Activated naive CD8-positive, alpha-beta T cell treated with anti-CD3 and anti-CD28 coated beads, Interleukin-2, amount 10 ng/mL, durations not matched to agents 7 days and 5 days (primary cell): ENCODE data around the gene LCN10. TPM values are rescaled to one million over a fixed set of nuclear protein-coding genes. Genes with fewer than 3 reads are reported as not detected.
"Not testable (repeated sequence)": the region's sequence is repeated elsewhere in the genome, so short reads cannot be mapped to it uniquely, and the experiment has no call there.

ENCODE experiments used
- ATAC-seq: fragments of 150-1000 bp; cut with Tn5 transposase; one replicate; pipeline ENCODE4 v1.10.0; 2021; ENCODE audit warnings: low read depth, moderate library complexity
- POLR2A ChIA-PET: fragments of 350-600 bp; sonication (Branson Sonifier 250); formaldehyde crosslinking; loops from one replicate; lab custom pipeline; 2021; ENCODE audit warnings: antibody characterized with exemption; lab: Charles Lee
- DNase-seq: peaks from one replicate; pipeline ENCODE4 v3.0.0; 2021
- H3K27ac Mint-ChIP-seq: one replicate; pipeline ENCODE4 v1.8.0; 2022; ENCODE audit warnings: mild to moderate bottlenecking, mixed read lengths
- H3K27me3 Mint-ChIP-seq: one replicate; pipeline ENCODE4 v1.8.0; 2022; ENCODE audit warnings: mild to moderate bottlenecking, moderate library complexity, mixed read lengths
- H3K36me3 Mint-ChIP-seq: one replicate; pipeline ENCODE4 v1.8.0; 2021; ENCODE audit warnings: mild to moderate bottlenecking, mixed read lengths
- H3K4me1 Mint-ChIP-seq: one replicate; pipeline ENCODE4 v1.8.0; 2021; ENCODE audit warnings: mixed read lengths
- H3K4me3 Mint-ChIP-seq: one replicate; pipeline ENCODE4 v1.8.0; 2022; ENCODE audit warnings: mild to moderate bottlenecking, moderate library complexity, mixed read lengths
- H3K9me3 Mint-ChIP-seq: one replicate; pipeline ENCODE4 v1.8.0; 2021; ENCODE audit warnings: mixed read lengths
- total RNA-seq, 2 experiments: library from RNA; stranded (reverse); gene quantifications; one replicate each; pipeline ENCODE4 v1.2.3, GENCODE V29; 2021

The LCN10 gene
- total RNA-seq, 2 experiments from 2014 or later = 1.00 to 1.0 TPM

DNA sequence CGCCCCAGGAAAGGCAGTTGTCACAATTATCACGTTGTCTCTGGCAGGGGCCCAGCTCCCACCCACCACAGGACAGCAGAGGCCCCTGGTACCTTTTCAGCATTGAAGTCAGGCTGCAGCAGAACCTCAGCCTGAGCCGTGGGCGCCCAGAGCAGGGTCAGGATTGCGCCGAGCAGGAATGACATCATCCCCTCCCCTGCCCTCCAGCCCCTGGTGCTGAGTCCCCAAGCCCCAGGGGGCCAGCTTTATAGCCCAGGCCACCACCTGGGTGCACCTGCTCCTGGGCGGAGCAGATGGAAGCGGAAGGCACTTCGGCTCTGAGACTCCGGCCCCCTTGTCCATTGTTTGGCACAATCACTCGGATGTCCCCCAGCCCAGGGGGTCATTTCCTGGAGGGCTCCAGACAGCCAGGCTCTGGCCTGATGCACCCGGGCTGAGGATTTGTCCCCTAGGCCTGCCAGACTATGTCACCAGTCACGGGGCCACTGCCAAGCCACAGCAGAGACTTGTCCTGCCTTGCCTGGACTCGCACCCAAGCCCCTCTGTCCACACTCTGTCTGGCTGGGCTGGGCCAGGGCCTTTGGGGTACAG lies 21.7 kb upstream of the LCN10 start, which contains the start of gene LCN15:
Gene LCN15 (minus strand): TSS at position 218 of the 591 bp plus-strand sequence. CDS start 30 bp downstream, at position 188.
- ATAC-seq (no peak), DNase-seq (peak; percentile 31)
- Mint-ChIP-seq H3K27ac (no peak within 1 kb of the TSS), H3K27me3 (peaks cover 8% of the 10 kb centered on the region), H3K4me3 (no peak within 1 kb of the TSS), H3K36me3 (no peaks in the 10 kb centered on the region), H3K9me3 (no peaks in the 10 kb centered on the region), H3K4me1 (peaks cover 4% of the 10 kb centered on the region)
- POLR2A ChIA-PET = no interaction called here

DNA sequence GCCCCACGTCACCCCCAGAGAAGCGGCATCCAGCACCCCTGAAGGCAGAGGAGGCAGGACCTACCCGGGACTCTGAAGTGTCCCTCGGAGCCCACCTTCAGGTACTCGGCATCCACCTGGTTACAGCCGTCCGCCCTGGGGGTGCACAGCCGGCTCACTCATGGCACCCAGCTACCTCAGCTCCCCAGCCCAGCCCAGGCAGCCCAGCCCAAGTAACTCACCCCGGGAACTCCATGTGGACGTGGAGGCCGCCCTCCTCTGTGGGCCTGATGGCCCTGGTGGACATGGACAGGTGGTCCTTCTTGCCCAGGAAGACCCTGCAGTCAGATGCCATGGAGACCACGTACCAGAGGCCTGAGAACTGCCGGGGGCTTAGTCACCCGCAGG lies 20.9 kb upstream of the LCN10 start:
- H3K36me3 Mint-ChIP-seq = no peaks in the 10 kb centered on the region
- POLR2A ChIA-PET = no interaction called here
- H3K9me3 Mint-ChIP-seq = no peaks in the 10 kb centered on the region
- ATAC-seq = no peak
- H3K27me3 Mint-ChIP-seq = peaks cover 8% of the 10 kb centered on the region
- no peak overlapping the region for H3K4me3 Mint-ChIP-seq
- DNase-seq = peak; percentile 25
- H3K4me1 Mint-ChIP-seq = peaks cover 4% of the 10 kb centered on the region
- no peak overlapping the region for H3K27ac Mint-ChIP-seq

DNA sequence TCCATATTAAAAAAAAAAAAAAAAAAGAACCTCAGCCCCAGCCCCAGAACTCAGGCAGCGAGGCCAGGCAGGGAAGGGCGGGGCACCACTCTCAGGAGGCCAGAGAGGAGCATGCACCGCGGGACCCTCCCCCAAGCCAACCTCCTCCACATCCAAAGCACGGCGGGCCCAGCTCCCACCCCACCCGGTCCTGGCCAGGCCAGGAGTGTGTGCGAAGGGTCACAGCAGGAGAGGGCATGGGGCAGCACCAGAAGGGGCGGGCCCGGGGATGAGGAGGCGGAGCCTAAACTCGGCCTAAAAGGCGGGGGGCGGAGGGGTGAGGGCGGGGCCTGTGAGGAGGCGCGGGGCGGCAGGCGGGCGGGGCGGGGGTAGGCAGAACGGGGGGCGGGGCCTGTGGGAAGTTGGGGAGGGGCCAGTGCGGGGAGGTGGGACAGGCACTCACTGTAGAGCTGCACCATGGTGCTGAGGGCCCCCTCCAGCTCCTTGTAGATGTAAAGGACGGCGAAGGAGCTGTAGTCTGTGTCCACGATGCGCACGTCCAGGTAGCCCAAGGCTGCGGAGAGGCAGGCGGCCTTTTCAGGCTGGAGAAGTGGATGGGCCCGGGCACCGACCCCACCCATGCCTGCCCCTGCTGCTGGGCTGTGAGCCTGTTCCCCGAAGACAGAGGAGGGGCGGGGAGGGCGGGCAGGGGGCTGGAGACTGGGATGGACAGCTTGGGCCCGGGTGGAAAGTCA lies 20.3 kb upstream of the LCN10 start:
- Mint-ChIP-seq H3K36me3 (no peaks in the 10 kb centered on the region), H3K27ac (no peak overlapping the region), H3K4me1 (peaks cover 4% of the 10 kb centered on the region), H3K27me3 (peaks cover 8% of the 10 kb centered on the region), H3K4me3 (no peak overlapping the region), H3K9me3 (no peaks in the 10 kb centered on the region)
- peak; percentile 9 for ATAC-seq
- POLR2A ChIA-PET = no interaction called here
- DNase-seq = peak; percentile 37

DNA sequence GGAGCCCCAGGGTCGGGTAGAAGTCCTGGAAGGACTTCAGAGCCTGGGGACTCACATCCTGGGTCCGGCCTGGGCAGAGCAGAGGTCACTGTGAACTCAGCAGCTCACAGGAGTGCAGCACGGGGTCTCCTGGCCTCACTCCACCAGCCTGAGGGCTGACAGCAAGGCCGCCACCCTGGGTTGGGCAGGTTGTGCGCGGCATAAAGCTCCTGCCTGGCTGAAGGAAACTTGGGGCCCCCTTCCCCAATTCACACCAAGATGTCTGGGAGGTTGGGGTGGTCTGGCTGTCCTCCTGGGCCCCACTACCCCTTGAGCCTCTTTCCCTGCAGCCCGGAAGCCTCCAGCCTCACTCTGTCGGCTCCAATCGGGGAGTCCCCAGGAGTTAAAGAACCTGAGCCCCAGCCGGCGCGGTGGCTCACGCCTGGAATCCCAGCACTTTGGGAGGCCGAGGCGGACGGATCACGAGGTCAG lies 19.5 kb upstream of the LCN10 start:
- H3K9me3 Mint-ChIP-seq = no peaks in the 10 kb centered on the region
- peaks cover 4% of the 10 kb centered on the region for H3K4me1 Mint-ChIP-seq
- no peaks in the 10 kb centered on the region for H3K36me3 Mint-ChIP-seq
- DNase-seq (no peak), ATAC-seq (no peak)
- H3K27ac Mint-ChIP-seq = no peak overlapping the region
- POLR2A ChIA-PET = no interaction called here
- H3K27me3 Mint-ChIP-seq = peaks cover 6% of the 10 kb centered on the region
- no peak overlapping the region for H3K4me3 Mint-ChIP-seq

DNA sequence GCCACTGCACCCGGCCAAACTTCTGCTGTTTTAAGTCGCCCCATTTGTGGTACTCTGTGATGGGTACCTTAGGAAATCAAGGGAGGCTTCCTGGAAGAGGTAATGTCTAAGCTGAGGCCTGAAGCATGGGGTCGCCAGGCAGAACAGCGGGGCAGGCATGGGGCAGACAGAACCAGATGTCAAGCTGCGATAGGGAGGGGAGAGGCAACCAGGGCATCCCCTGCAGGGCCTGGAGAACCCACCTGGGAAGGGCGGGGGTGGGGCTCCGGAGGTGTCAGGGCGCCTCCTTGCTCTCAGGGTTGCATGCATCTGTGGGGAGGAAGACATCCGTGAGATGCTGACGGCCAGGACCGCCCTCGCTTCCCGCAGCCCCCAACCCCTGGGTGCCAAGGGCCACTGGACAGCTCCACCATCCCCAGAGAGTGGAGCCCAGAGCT lies 18.8 kb upstream of the LCN10 start:
- Mint-ChIP-seq H3K9me3 (no peaks in the 10 kb centered on the region), H3K27me3 (no peaks in the 10 kb centered on the region)
- POLR2A ChIA-PET = no interaction called here

DNA sequence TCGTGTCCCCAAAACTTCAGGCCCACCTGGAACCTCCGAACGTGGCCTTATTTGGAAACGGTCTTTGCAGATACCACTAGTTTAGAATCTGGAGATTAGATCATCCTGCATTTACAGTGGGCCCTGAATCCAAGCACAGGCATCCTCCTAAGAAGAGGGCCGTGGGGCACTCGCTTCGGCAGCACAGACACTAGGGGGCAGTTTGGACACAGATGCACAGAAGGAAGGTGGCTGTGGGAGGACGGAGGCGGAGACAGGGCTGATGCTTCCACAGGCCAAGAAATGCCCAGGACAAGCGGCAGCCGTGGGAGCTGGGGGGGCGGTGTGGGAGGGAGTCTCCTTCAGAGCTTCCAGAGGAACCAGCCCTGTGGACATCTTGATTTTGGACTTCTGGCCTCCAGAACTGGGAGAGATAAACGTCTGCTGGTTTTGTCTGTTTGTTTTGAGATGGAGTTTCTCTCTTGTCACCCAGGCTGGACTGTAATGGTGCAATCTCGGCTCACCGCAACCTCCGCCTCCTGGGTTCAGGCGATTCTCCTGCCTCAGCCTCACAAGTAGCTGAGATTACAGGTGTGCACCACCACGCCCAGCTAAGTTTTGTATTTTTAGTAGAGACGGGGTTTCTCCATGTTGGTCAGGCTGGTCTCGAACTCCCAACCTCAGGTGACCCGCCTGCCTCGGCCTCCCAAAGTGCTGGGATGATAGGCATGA lies 18.2 kb upstream of the LCN10 start:
- H3K27ac Mint-ChIP-seq, H3K36me3 Mint-ChIP-seq, POLR2A ChIA-PET, H3K4me1 Mint-ChIP-seq, H3K27me3 Mint-ChIP-seq, H3K9me3 Mint-ChIP-seq, H3K4me3 Mint-ChIP-seq: not testable (repeated sequence)
- ATAC-seq (peak; percentile 41), DNase-seq (peak; percentile 33)

More for the DNA sequence above, 18.8 kb upstream of the LCN10 start:
- ATAC-seq = no peak
- Mint-ChIP-seq H3K36me3 (no peaks in the 10 kb centered on the region), H3K27ac (no peak overlapping the region), H3K4me3 (no peak overlapping the region), H3K4me1 (no peaks in the 10 kb centered on the region)
- no peak for DNase-seq

DNA sequence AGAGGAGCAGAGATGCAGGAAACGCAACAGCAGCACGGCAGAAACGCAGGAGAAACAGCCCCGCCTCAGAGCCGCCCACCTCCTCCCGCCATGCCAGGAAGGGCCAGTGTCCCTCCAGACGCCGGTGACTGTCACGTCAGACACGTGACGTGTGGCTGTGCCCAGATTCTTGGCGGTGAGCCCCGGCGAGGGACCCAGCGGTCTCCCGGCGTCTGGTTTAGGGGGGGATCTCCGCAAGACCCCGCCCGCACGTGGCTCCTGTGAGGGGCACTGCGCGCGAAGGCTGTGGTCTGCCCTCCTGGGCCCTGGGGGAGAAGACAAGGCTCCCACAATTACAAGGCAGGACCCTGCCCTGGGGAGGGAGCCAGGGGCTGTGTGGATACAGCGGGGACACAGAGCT lies 17.7 kb upstream of the LCN10 start:
- Mint-ChIP-seq H3K4me1 (no peaks in the 10 kb centered on the region), H3K4me3 (no peak overlapping the region), H3K9me3 (peaks cover 2% of the 10 kb centered on the region), H3K36me3 (peaks cover 3% of the 10 kb centered on the region), H3K27ac (no peak overlapping the region), H3K27me3 (peaks cover 2% of the 10 kb centered on the region)
- peak; percentile 24 for DNase-seq
- ATAC-seq = no peak
- POLR2A ChIA-PET = no interaction called here

DNA sequence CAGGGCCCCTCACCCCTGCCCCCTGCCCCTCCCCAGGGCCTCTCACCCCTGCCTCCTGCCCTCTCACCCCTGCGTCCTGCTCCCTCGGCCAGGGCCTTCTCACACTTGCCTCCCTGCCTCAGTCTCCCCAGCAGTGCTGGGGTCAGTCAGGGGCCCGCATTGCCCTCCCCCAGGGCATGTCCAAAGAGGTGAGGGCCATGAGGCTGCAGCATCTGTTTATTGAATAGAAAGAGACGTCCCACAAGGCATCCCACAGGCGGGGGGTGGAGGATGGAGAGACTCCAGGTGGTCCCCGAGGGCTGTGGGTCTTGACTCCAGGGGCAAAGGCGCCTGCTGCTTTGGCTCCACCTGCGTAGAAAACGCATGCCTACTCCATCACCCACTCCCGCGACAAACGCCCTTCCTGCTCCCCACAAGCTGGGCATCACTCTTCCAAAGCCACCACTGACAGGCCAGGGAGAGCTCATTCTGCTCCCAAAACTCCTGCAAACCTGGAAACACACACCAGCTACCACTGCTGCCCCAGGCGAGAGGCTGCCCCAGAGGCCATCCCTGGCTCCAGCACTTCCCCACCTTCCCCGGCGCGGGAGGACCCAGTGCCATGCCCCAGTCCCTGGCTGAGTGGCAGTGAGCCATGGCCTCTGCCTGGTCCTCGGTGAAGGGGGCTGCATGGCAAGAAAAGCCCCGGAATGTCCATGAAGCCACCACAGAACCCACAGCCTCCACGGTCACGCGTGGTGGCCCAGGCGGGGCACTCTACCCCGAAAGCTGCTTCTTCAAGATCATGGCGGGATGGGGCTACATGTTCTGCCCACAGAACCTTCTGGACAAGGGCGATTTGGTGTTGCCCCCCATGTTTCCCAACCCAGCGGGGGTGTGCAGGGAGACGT lies 16.9 kb upstream of the LCN10 start:
- POLR2A ChIA-PET = no interaction called here
- H3K4me1 Mint-ChIP-seq = no peaks in the 10 kb centered on the region
- H3K27me3 Mint-ChIP-seq = peaks cover 2% of the 10 kb centered on the region
- H3K4me3 Mint-ChIP-seq = no peak overlapping the region
- peak; percentile 22 for DNase-seq
- peaks cover 2% of the 10 kb centered on the region for H3K9me3 Mint-ChIP-seq
- H3K36me3 Mint-ChIP-seq = peaks cover 3% of the 10 kb centered on the region
- H3K27ac Mint-ChIP-seq = no peak overlapping the region
- ATAC-seq = no peak

DNA sequence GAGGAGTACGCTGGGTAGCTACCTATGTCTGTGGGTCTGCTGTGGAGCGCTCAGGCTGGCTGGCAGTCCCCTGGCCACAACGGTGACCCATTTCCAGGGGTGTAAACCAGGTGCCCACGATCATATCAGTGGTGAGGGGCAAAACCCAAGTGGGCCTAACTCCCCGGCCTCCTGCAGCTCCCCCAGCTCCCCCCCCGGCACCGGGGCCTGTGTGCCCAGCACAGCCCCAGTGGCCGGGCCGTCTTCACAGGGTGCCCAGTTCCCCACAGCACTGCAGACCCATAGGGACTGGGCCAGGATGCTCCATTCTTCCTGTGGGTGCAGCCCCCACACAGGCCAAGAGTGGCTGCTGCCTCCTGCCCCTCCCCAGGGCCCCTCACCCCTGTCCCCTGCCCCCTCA lies 16.3 kb upstream of the LCN10 start:
- POLR2A ChIA-PET = no interaction called here

DNA sequence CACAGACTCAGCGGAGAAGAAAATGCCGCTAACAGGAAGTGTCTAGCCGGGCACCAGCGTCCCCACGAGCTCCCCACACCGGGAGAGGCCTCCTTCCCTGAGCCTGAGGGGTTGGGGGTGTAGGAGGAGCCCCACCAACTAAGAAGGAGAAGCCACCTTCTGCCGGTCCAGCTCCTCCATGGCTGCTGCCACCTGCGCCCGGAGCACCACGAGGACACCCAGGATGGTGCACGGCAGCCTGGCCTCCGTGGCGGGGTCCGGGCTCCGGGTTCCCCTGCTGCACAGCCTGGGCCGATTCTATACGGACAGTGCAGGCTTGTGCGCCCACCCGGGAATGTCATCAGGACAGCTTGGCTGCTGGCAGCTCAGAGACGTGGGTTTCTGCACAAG lies 15.0 kb upstream of the LCN10 start:
- POLR2A ChIA-PET = no interaction called here
- Mint-ChIP-seq H3K4me3 (no peak overlapping the region), H3K27ac (no peak overlapping the region), H3K36me3 (peaks cover 3% of the 10 kb centered on the region), H3K4me1 (no peaks in the 10 kb centered on the region), H3K9me3 (peaks cover 2% of the 10 kb centered on the region), H3K27me3 (peaks cover 5% of the 10 kb centered on the region)
- ATAC-seq (no peak), DNase-seq (no peak)

More for the DNA sequence above, 16.3 kb upstream of the LCN10 start:
- Mint-ChIP-seq H3K4me1 (no peaks in the 10 kb centered on the region), H3K4me3 (no peak overlapping the region), H3K36me3 (peaks cover 3% of the 10 kb centered on the region), H3K9me3 (peaks cover 2% of the 10 kb centered on the region), H3K27ac (no peak overlapping the region), H3K27me3 (peaks cover 2% of the 10 kb centered on the region)
- ATAC-seq = no peak
- peak; percentile 27 for DNase-seq

DNA sequence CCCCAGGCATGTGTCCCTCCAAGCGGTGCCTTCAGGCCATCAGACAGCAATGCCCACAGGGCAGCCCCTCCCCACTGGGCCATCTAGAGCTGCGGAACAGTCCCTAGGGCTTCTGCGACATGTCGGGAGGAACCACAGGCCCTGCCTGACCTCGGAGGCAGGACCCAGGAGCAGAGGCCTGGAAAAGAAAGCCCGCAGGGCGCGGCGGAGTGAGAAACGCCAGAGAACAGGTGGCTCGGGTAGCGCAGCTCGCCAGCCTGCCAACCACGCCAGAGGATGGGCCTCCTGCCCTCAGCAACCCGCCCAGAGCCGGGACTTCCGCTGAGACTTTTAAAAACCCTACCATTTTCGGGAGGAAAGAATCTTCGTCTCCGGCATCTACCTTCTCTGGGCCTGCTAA lies 14.6 kb upstream of the LCN10 start:
- Mint-ChIP-seq H3K27me3 (peaks cover 9% of the 10 kb centered on the region), H3K4me3 (no peak overlapping the region), H3K27ac (no peak overlapping the region), H3K36me3 (peaks cover 6% of the 10 kb centered on the region), H3K9me3 (peaks cover 5% of the 10 kb centered on the region), H3K4me1 (no peaks in the 10 kb centered on the region)
- POLR2A ChIA-PET = no interaction called here
- no peak for DNase-seq
- no peak for ATAC-seq

DNA sequence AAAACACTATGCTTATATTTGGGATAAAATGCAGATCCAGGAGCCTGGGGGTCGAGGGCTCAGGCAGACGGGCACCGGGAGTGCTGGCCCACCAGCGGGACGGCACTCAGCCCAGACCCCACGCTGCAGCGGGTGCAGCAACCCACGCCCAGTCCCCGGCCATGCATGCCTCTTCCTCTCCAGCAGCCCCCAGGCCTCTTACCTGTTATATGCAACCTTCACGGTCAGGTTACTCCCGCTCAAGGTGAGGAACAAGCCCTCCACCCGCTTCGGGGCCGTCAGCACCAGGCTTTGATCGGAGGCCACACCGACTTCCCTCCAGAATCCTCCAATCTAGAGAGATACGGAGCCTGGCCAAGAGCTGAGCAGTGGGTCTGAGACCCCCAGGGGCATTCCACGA lies 14.1 kb upstream of the LCN10 start:
- H3K4me3 Mint-ChIP-seq = no peak overlapping the region
- peaks cover 13% of the 10 kb centered on the region for H3K27me3 Mint-ChIP-seq
- peaks cover 6% of the 10 kb centered on the region for H3K36me3 Mint-ChIP-seq
- no peaks in the 10 kb centered on the region for H3K4me1 Mint-ChIP-seq
- ATAC-seq (no peak), DNase-seq (no peak)
- H3K27ac Mint-ChIP-seq = no peak overlapping the region
- peaks cover 9% of the 10 kb centered on the region for H3K9me3 Mint-ChIP-seq
- POLR2A ChIA-PET = no interaction called here

DNA sequence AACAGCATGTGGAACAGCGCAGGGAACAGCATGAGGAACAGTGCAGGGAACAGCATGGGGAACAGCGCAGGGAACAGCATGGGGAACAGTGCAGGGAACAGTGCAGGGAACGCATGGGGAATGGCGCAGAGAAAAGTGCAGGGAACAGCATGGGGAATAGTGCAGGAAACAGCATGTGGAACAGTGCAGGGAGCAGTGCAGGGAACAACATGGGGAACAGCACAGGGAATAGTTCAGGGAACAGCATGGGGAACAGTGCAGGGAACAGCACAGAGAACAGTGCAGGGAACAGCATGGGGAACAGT lies 13.3 kb upstream of the LCN10 start:
- Mint-ChIP-seq H3K4me1 (no peaks in the 10 kb centered on the region), H3K27me3 (peaks cover 17% of the 10 kb centered on the region), H3K4me3 (no peak overlapping the region), H3K9me3 (peaks cover 13% of the 10 kb centered on the region), H3K36me3 (peaks cover 6% of the 10 kb centered on the region), H3K27ac (no peak overlapping the region)
- ATAC-seq = no peak
- DNase-seq = no peak
- POLR2A ChIA-PET = no interaction called here
